NOMO-1 (cell line): ENCODE measurements around the gene ZG16.

Experiments used
- DNase-seq, 2 experiments: peaks; one replicate each; lab custom pipeline; 2025; ENCODE audit not compliant: unreplicated experiment in 2 of 2; lab: John Stamatoyannopoulos, UW

Gene ZG16

DNA sequence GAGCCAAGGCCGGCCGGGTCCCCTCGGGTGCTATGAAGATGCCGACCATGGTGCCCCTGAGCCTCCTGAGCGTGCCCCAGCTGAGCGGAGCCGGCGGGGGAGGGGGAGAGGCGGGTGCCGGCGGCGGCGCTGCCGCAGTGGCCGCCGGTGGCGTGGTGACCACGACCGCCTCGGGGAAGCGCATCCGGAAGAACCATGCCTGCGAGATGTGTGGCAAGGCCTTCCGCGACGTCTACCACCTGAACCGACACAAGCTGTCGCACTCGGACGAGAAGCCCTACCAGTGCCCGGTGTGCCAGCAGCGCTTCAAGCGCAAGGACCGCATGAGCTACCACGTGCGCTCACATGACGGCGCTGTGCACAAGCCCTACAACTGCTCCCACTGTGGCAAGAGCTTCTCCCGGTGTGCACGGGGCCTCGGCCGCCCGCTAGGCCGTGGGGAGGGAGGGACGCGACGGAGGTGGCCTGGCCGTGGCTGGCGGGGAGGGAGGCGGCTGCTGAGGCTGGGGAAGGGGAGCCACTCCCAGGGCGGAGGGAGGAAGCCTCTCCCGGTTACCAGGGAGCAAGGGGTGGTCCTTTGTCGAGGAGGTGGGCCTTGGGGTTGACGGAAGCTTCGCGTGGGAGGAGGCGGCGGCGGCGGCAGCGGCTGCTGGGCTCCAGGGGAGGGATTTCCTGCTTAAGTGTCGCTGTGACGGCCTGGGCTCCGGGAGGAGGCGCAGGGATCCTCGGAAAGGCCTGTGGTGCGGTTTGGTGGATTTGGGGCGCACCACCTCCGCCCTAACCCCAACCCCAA is 29.6 kb downstream of the ZG16 start:
- peak; percentile 89 to 92 for DNase-seq

- DNase-seq, result no peak
Observed at GRCh38 chr16:29808219-29808900, 30.3 kb downstream of the ZG16 start.

DNA sequence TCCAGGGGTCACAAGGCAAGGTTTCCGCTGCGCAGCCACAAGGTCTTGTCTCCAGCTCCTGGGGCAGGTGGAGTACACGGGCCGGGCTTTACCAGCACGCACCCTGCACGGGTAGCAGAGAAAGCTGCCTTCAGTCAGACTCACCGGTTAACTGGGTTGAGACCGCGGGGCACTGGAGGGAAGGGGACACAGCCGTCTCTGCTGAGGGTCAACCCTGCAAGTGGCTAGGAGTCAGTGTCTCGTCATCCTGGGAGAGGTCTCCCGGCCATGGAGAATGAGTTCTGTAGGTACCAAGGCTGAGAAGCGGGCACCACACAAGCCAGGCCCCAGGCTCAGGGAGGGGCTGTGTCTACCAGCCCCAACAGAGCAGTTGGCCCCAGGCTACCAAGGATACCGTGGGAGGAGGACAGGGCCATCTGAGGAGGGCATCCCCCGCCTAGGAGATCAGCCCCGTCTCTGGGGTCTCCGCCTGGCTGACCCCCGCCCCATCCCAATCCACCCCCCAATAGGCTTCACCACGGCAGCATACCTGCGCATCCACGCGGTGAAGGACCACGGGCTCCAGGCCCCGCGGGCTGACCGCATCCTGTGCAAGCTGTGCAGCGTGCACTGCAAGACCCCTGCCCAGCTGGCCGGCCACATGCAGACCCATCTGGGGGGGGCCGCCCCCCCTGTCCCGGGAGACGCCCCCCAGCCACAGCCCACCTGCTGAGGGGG is 31.1 kb downstream of the ZG16 start:
- DNase-seq, result no peak

DNA sequence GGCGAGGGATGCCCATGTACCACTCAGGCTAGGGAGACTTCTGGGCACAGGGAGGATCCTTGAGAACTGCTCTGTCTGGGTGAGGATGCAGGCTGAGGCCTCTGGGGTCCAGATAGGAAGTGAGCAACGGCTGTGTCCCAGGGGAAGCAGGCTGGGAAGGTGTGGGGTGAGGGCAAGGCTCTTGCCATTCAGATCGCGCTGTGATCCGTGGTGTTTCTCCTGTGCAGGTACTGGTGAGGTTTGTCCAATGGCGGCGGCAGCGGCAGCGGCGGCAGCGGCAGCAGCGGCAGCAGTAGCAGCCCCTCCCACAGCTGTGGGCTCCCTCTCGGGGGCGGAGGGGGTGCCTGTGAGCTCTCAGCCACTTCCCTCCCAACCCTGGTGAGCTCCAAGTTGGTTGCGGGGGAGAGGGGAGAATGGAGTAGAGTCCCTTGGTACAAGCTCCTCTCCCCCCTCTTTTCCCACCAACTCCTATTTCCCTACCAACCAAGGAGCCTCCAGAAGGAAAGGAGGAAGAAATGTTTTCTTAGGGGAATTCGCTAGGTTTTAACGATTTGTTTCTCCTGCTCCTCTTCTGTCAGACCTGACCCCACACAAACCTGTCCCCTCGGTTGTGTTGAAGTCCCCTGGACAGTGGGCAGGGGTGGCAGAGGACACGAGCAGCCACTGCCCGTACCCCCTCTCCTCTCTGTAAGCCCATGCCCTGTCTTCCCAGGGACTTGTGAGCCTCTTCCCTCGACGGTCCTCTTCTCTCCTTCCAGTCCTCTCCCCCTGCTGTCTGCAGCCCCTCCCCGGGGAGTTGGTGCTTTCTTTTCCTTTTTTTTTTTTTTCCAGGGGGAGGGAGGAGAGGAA is 32.0 kb downstream of the ZG16 start:
- DNase-seq, result no peak

GRCh38 chr16:29810699-29811169 is 32.7 kb downstream of the ZG16 start:
- DNase-seq, result no peak

- peak; percentile 74 to 77 for DNase-seq
Observed at GRCh38 chr16:29811170-29811895, 33.3 kb downstream of the ZG16 start.

DNA sequence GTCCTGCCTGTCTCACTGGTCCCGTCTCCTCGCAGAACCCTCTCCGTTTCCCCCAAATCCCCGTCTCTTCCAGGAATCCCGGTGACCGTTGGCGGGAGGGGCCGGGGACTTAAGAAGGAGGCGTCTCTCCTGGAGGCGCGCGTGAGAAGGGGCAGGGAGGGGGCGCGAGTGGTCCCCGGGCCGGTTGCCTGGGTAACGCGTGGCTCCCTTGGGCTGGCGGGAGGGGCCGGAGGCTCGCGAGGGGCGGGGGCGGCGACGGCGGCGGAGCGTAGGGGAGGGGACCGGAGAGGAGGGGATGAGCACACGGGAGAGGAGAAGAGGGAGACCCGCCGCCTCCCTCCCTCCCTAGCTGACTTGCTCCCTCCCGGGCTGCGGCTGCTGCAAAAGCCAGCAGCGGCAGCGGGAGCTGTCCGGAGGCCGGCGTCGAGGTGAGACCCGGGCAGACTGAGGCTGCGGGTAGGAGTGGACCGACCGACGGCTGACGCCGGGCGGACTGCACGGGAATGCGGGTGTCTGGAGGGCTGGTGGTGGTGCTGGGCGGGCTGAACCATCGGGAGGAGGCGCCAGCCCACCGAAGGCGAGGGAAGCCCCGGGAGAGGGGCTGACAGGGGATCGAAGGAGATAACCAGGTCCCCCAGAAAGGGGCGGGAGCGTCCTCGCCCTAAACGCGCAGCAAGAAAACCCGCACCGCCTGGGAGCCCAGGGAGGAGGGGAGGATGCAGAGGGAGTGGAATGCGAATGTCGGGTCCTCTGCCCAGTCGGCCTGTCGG is 34.0 kb downstream of the ZG16 start, which contains the start of gene PRRT2:
Gene PRRT2 (plus strand): TSS at position 298 of the 770 bp plus-strand sequence. CDS start 862 bp downstream, outside the sequence.
- no peak for DNase-seq

DNA sequence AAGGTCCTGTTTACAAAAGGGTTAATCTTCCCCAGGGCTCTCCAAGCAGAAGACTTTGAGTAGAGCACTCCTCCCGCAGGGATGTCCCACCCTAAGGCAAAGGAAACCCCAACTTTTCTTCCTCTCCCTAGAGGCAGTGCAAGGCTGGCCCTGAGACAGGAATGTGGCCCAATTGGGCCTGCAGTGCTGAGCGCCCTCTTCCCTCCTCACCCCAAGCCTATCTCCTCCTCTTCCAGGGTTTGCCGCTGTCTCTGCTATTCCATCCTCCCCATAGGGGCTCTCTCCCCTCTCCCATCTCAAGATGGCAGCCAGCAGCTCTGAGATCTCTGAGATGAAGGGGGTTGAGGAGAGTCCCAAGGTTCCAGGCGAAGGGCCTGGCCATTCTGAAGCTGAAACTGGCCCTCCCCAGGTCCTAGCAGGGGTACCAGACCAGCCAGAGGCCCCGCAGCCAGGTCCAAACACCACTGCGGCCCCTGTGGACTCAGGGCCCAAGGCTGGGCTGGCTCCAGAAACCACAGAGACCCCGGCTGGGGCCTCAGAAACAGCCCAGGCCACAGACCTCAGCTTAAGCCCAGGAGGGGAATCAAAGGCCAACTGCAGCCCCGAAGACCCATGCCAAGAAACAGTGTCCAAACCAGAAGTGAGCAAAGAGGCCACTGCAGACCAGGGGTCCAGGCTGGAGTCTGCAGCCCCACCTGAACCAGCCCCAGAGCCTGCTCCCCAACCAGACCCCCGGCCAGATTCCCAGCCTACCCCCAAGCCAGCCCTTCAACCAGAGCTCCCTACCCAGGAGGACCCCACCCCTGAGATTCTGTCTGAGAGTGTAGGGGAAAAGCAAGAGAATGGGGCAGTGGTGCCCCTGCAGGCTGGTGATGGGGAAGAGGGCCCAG is 34.9 kb downstream of the ZG16 start:
- DNase-seq, result no peak

GRCh38 chr16:29813644-29814562 is 35.8 kb downstream of the ZG16 start:
- no peak for DNase-seq

DNA sequence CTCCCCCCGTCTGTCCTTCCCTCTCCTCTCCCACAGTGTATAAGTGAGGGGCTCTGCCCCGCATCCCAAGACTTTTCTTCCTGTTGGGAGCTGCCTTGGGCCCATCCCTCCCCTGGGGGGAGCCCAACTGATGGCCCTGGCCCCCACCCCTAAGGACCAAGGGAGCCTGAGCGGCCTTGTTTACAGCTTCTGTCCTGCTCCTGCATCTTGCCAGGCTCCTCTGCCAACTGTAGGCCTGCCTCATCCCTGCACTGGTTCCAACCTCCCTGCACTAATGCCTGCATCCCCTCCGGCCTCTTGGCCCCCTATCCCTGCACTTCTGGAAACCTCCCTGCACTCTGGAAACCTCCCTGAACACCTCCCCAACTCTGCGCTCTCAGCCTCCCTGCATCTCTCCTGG is 36.5 kb downstream of the ZG16 start:
- no peak for DNase-seq

DNA sequence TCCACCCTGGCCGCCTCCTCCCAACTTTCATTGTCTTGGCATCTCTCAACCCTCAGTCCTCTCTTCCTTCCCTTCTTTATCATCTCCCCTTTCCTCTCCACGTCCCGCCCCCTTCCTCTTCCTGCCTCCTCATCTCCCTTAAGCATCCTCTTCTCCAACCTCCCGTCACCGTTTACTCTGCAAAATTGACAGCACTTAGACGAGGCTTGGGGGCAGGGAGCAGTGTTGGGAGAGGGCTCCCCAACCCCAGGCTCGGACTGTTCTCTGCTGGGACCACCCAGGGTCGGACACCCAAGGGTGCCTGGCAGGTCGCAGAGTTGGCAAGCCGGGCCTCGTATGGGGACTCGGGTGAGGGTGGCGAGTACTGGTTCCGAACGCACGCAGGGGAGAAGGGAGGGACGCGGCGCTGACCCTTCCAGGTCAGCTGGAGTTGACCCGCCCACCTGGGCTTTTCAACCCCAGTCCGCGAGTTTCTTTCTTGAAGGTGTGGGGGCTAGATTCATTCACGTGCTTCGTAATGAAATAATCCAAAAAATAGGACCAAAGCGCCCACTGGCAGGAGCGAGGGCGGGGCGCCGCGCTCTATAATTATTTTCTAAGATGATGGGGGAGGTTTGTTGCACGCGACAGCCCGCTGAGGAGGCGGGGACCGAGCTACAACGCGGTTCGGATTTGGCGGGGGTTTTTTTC is 37.1 kb downstream of the ZG16 start:
- DNase-seq, result peak in 1 of 2 experiments; percentile 67

GRCh38 chr16:29815793-29816693 is 38.0 kb downstream of the ZG16 start, which contains the start of gene PAGR1:
TSS of gene PAGR1 (plus strand) at chr16:29816152. CDS start at chr16:29816526, 374 bp downstream.
- DNase-seq, result peak; percentile 97 to 98

DNA sequence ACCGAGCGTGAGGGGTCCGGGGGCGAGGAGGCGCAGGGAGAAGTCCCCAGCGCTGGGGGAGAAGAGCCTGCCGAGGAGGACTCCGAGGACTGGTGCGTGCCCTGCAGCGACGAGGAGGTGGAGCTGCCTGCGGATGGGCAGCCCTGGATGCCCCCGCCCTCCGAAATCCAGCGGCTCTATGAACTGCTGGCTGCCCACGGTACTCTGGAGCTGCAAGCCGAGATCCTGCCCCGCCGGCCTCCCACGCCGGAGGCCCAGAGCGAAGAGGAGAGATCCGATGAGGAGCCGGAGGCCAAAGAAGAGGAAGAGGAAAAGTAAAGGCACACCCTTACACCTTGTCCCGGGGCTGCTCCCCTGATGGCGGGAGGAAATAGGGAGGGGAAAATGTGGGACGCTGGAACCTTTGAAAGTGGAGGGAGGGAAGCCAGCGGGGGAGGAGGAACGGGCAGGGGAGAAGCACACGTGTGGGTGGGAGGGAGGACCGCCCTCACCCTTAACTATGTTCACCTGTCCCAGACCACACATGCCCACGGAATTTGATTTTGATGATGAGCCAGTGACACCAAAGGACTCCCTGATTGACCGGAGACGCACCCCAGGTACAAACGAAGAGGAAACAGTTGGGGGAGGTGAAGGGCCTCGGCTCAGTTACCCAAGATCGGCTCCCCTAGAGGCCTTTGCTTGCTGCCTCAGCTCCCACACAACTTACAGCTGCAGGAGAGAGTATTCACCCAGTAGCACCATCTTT is 38.8 kb downstream of the ZG16 start:
- peak; percentile 43 to 62 for DNase-seq

- no peak for DNase-seq
Observed at GRCh38 chr16:29818082-29818481, 40.0 kb downstream of the ZG16 start.

- DNase-seq, result no peak
Observed at GRCh38 chr16:29819506-29819905, 41.5 kb downstream of the ZG16 start.
